Motor neuron (in vitro differentiated cells): Measurements from ENCODE around the gene PIK3R5. TPM values are rescaled to one million over a fixed set of nuclear protein-coding genes. Genes with fewer than 3 reads are reported as not detected.
"Not testable (repeated sequence)": the region's sequence is repeated elsewhere in the genome, so short reads cannot be mapped to it uniquely, and the experiment has no call there.

Source experiments
- ATAC-seq, 8 experiments: fragments of 200-7000 bp; cut with Tn5 transposase; replicated peaks in 6 of 8; 2 replicates each; pipeline ENCODE4 v1.8.0; 2021; ENCODE audit warnings: mild to moderate bottlenecking in 8 of 8, moderate library complexity in 8 of 8
- H3K27ac ChIP-seq, 2 donors: fragments of 250-450 bp; sonication (Bioruptor Pico); 2 replicates each; pipeline ENCODE4 v1.9.0; 2021; ENCODE audit warnings: antibody characterized with exemption in 2 of 2, mild to moderate bottlenecking in 2 of 2, moderate library complexity in 1 of 2
- H3K4me1 ChIP-seq, 2 donors: fragments of 250-450 bp; sonication (Bioruptor Pico); replicated peaks in 1 of 2; 2 replicates each; pipeline ENCODE4 v1.6.1; 2021; ENCODE audit warnings: antibody characterized with exemption in 2 of 2, mild to moderate bottlenecking in 2 of 2, moderate library complexity in 1 of 2
- H3K4me3 ChIP-seq, 5 donors: fragments of 250-450 bp; sonication (Bioruptor Pico); 2 replicates each; pipeline ENCODE4 v1.9.0; 2021; ENCODE audit warnings: antibody characterized with exemption in 5 of 5, mild to moderate bottlenecking in 5 of 5, moderate library complexity in 4 of 5
- WGBS, 10 experiments: fragments of 450-650 bp; shearing (Covaris generic); methylation state at CpG; one replicate each; pipeline ENCODE4 v1.0.0; 2022; 5-methylcytosine and 5-hydroxymethylcytosine counted together
- in situ Hi-C, 9 experiments: fragments of 400-800 bp; cut with MboI; loops; one replicate each; pipeline ENCODE4 v1.15.0; 2021; ENCODE audit warnings: low sequenced_read_pairs in 9 of 9, low pct_unique_long_range_greater_than_20kb in 2 of 9; ENCODE audit not compliant: unreplicated experiment in 9 of 9
- total RNA-seq, 8 experiments: library from RNA; unstranded; fragments of 300-600 nt; gene quantifications; 2 replicates each; pipeline versions ENCODE4 v1.2.3 to v1.2.4, GENCODE V29; 2022

The PIK3R5 gene
- total RNA-seq, 8 experiments from 2014 or later = 0.27 to 1.7 (median 0.86) TPM

- peak overlapping the region in 4 of 5 donors; percentile 44 to 62 (median 48) for H3K4me3 ChIP-seq
- peak in 2 of 8 experiments; percentile 6 to 8 for ATAC-seq
- in situ Hi-C loops = loop anchor here in 3 of 9 experiments (25.0 kb wide), 2 partner anchors 235 to 535 kb away; no protein-coding TSS in a partner anchor
Measured at GRCh38 chr17:9002227-9002605, 36.7 kb upstream of the PIK3R5 start.

GRCh38 chr17:9001559-9001958 is 36.1 kb upstream of the PIK3R5 start:
- ATAC-seq = no peak
- H3K4me1 ChIP-seq = peaks cover 0 to 17% of the 10 kb centered on the region in 2 donors
- in situ Hi-C loops = loop anchor here in 3 of 9 experiments (25.0 kb wide), 2 partner anchors 236 to 536 kb away; no protein-coding TSS in a partner anchor
- no peak overlapping the region for H3K27ac ChIP-seq
- H3K4me3 ChIP-seq = no peak overlapping the region
- WGBS, 10 experiments = 71 to 100% (median 92%) methylated on average over 1 to 3 of the region's 3 CpGs; no CpG with 5 or more reads in 1 of the 10 experiments

More at GRCh38 chr17:9002227-9002605, 36.7 kb upstream of the PIK3R5 start:
- Histone ChIP-seq H3K27ac (no peak overlapping the region), H3K4me1 (peaks cover 0 to 17% of the 10 kb centered on the region in 2 donors)
- WGBS, 10 experiments = 15 to 75% (median 30%) methylated on average over 2 to 10 of the region's 15 CpGs; no CpG with 5 or more reads in 4 of the 10 experiments

- WGBS, 10 experiments = 0 to 33% (median 11%) methylated on average over 1 to 8 of the region's 9 CpGs; no CpG with 5 or more reads in 2 of the 10 experiments
- H3K4me3 ChIP-seq = no peak overlapping the region
- in situ Hi-C loops = loop anchor here in 7 of 9 experiments (10.0 to 25.0 kb wide), 3 partner anchors 93 to 539 kb away; no protein-coding TSS in a partner anchor
- peak in 3 of 8 experiments; percentile 72 to 76 (median 75) for ATAC-seq
- H3K27ac ChIP-seq = no peak overlapping the region
- H3K4me1 ChIP-seq = peaks cover 0 to 6% of the 10 kb centered on the region in 2 donors
Measured at GRCh38 chr17:8997994-8998628, 32.6 kb upstream of the PIK3R5 start.

- Histone ChIP-seq H3K4me1 (no peaks in the 10 kb centered on the region), H3K4me3 (no peak overlapping the region), H3K27ac (no peak overlapping the region)
- ATAC-seq = no peak
- WGBS, 10 experiments = 39 to 100% (median 71%) methylated on average over 1 to 4 of the region's 7 CpGs; no CpG with 5 or more reads in 3 of the 10 experiments
- in situ Hi-C loops = loop anchor here in 7 of 9 experiments (10.0 to 25.0 kb wide), 3 partner anchors 91 to 542 kb away; no protein-coding TSS in a partner anchor
Measured at GRCh38 chr17:8995711-8996110, 30.2 kb upstream of the PIK3R5 start.

GRCh38 chr17:8994319-8994718 is 28.8 kb upstream of the PIK3R5 start:
- Histone ChIP-seq H3K27ac (no peak overlapping the region), H3K4me1 (no peaks in the 10 kb centered on the region), H3K4me3 (no peak overlapping the region)
- WGBS, 10 experiments = 14 to 71% (median 33%) methylated on average over 1 to 7 of the region's 7 CpGs; no CpG with 5 or more reads in 3 of the 10 experiments
- ATAC-seq = peak; percentile 44 to 80 (median 61)
- in situ Hi-C loops = loop anchor here in 7 of 9 experiments (10.0 to 25.0 kb wide), 3 partner anchors 90 to 543 kb away; no protein-coding TSS in a partner anchor

GRCh38 chr17:8991514-8992285 is 26.2 kb upstream of the PIK3R5 start:
- in situ Hi-C loops = loop anchor here in 7 of 9 experiments (10.0 to 25.0 kb wide), 3 partner anchors 87 to 546 kb away; no protein-coding TSS in a partner anchor

GRCh38 chr17:8988263-8988935 is 22.9 kb upstream of the PIK3R5 start:
- in situ Hi-C loops = loop anchor here in 6 of 9 experiments (25.0 kb wide), 2 partner anchors 524 to 549 kb away; no protein-coding TSS in a partner anchor
- WGBS, 10 experiments = 40 to 100% (median 81%) methylated on average over 1 to 2 of the region's 2 CpGs
- ATAC-seq, H3K27ac ChIP-seq, H3K4me1 ChIP-seq, H3K4me3 ChIP-seq: not testable (repeated sequence)

More at GRCh38 chr17:8991514-8992285, 26.2 kb upstream of the PIK3R5 start:
- Histone ChIP-seq H3K4me3 (no peak overlapping the region), H3K27ac (no peak overlapping the region), H3K4me1 (no peaks in the 10 kb centered on the region)
- peak in 7 of 8 experiments; percentile 39 to 96 (median 69) for ATAC-seq
- WGBS, 10 experiments = 10 to 80% (median 45%) methylated on average over 1 to 7 of the region's 10 CpGs; no CpG with 5 or more reads in 3 of the 10 experiments

DNA sequence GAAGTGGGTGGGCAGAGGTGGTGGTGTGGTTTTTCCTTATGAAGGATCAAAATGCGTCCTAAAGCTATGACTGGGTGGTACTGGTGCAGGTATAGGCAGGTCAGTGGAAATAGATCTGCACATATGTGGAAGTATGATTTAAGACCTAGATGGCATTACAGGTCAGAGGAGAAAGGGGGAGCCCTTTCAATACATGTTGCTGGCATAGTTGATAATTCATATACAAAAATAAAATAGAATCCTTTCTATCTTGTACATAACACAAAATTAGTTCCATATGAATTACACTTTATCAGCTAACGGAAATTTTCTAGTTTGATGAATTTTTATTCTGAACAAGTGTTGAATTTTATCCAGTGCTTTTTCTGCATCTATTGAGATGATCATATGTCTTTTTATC is 20.8 kb upstream of the PIK3R5 start:
- in situ Hi-C loops = loop anchor here in 6 of 9 experiments (25.0 kb wide), 2 partner anchors 526 to 551 kb away; no protein-coding TSS in a partner anchor
- 17 to 100% (median 93%) methylated on average over 1 to 2 of the region's 2 CpGs for WGBS, 10 experiments
- no peak for ATAC-seq
- H3K4me1 ChIP-seq = no peaks in the 10 kb centered on the region
- no peak overlapping the region for H3K4me3 ChIP-seq
- H3K27ac ChIP-seq = no peak overlapping the region

DNA sequence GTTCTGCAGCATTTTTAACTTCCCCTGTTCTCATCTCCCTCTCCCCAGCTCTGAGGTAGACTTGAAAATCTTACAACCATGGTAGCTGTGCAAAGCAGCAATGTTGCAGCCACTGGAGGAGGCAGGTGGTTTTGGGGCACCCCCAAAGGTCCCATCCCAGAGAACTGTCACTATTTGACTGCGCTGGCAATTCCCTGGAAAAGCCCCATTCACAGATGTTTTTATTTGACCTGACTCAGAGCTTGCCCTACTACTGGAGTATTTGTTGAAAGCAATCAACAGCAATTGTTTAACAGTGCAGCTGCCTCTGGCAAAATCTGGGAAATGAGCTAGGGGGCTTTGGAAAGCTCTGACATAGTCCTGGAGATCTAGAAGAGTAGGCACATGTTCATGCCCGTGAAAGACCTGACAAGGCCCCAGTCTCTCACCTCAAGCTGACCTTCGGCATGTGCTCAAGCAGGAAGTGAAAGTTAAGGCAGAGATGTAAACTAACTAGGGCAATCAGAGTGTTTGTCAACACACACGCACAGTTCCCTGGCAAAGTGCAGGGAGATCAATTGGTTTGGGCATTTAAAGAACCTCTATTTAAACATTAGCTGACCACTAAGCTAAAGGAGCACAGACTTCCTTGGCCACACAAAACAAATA is 19.7 kb upstream of the PIK3R5 start:
- 38 to 100% (median 79%) methylated on average over 1 to 4 of the region's 4 CpGs; no CpG with 5 or more reads in 2 of the 10 experiments for WGBS, 10 experiments
- Histone ChIP-seq H3K4me1 (no peaks in the 10 kb centered on the region), H3K27ac (no peak overlapping the region), H3K4me3 (no peak overlapping the region)
- ATAC-seq = no peak
- in situ Hi-C loops = loop anchor here in 6 of 9 experiments (25.0 kb wide), 2 partner anchors 527 to 552 kb away; no protein-coding TSS in a partner anchor

DNA sequence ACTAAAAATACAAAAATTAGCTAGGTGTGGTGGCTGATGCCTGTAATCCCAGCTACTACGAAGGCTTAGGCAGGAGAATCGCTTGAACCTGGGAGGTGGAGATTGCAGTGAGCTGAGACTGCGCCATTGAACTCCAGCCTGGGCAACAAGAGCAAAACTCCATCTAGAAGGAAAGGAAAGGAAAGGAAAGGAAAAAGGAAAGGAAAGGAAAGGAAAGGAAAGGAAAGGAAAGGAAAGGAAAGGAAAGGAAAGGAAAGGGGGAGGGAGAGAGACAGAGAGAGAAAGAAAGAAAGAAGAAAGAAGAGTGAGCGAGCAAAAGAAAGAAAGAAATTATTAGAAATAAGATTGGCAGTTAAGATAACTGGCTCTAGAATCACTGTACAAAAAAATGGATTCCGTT is 18.7 kb upstream of the PIK3R5 start:
- H3K4me3 ChIP-seq, H3K27ac ChIP-seq, ATAC-seq, H3K4me1 ChIP-seq: not testable (repeated sequence)
- in situ Hi-C loops = loop anchor here in 6 of 9 experiments (25.0 kb wide), 2 partner anchors 528 to 553 kb away; no protein-coding TSS in a partner anchor
- 58 to 100% (median 78%) methylated on average over 1 to 5 of the region's 5 CpGs; no CpG with 5 or more reads in 3 of the 10 experiments for WGBS, 10 experiments

GRCh38 chr17:8981443-8981842 is 15.9 kb upstream of the PIK3R5 start:
- in situ Hi-C loops = loop anchor here in 6 of 9 experiments (25.0 kb wide), 2 partner anchors 531 to 556 kb away; no protein-coding TSS in a partner anchor
- Histone ChIP-seq H3K4me3 (no peak overlapping the region), H3K27ac (no peak overlapping the region), H3K4me1 (no peaks in the 10 kb centered on the region)
- 21 to 100% (median 95%) methylated on average over 1 to 2 of the region's 2 CpGs; no CpG with 5 or more reads in 3 of the 10 experiments for WGBS, 10 experiments
- ATAC-seq = no peak

DNA sequence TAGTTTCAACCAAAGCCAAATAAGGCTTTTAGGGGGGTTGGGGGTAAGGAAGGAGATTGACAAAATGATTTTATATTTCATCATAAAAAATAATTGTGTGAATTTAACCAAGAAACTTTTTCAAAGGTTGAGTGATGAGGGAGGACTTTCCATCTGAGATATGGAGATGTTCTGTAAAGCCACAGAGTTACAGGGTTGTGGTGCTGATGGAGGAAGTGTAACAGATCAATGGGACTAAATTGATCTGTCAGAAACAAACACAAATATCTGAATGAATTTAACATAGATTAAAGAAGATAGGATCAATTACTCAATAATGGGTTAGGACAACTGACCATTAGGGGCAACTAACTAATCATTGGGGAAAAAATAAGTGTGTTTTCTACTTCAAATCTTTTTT is 14.2 kb upstream of the PIK3R5 start:
- no peak overlapping the region for H3K4me3 ChIP-seq
- in situ Hi-C loops = loop anchor here in 6 of 9 experiments (25.0 kb wide), 2 partner anchors 533 to 558 kb away; no protein-coding TSS in a partner anchor
- no peak for ATAC-seq
- H3K4me1 ChIP-seq = no peaks in the 10 kb centered on the region
- no peak overlapping the region for H3K27ac ChIP-seq
